Hematopoietic multipotent progenitor cell (in vitro differentiated cells): Measurements from ENCODE around the gene POLR3C. TPM values are rescaled to one million over a fixed set of nuclear protein-coding genes. Genes with fewer than 3 reads are reported as not detected.

ENCODE experiments used
- small RNA-seq: library from RNA; depleted of rRNA; stranded (forward); fragments of <200 nt; gene quantifications from one replicate; pipeline ENCODE3, GENCODE V24; 2012
- total RNA-seq: library from RNA; depleted of rRNA; stranded (reverse); fragments of >200 nt; gene quantifications from one replicate; pipeline ENCODE4 v1.2.3, GENCODE V29; 2012

POLR3C gene
- total RNA-seq, 1 donor, result 46.0 TPM

Small RNA genes lying within 50 kb of the gene (small RNA-seq; reads per million reads assigned to genes)
- gene MIR6736, result not detected

Other genes starting within 250 kb of the POLR3C start
- gene GPR89A, start 216.2 kb upstream of the POLR3C start, total RNA-seq, result 21.8 TPM
- gene PDZK1, start 116.8 kb upstream of the POLR3C start, total RNA-seq, result under 0.01 TPM
- not detected for gene CD160, start 104.7 kb upstream of the POLR3C start, total RNA-seq
- 9.2 TPM for gene RNF115, start 105 bp upstream of the POLR3C start, total RNA-seq
- 12.7 TPM for gene NUDT17, start 21.4 kb downstream of the POLR3C start, total RNA-seq
- 15.6 TPM for gene PIAS3, start 34.9 kb downstream of the POLR3C start, total RNA-seq
- 0.27 TPM for gene ANKRD35, start 61.7 kb downstream of the POLR3C start, total RNA-seq
- under 0.01 TPM for gene ITGA10, start 85.8 kb downstream of the POLR3C start, total RNA-seq
- 21.5 TPM for gene PEX11B, start 94.5 kb downstream of the POLR3C start, total RNA-seq
- 66.2 TPM for gene RBM8A, start 103.3 kb downstream of the POLR3C start, total RNA-seq
- 17.8 TPM for gene LIX1L, start 133.8 kb downstream of the POLR3C start, total RNA-seq
- gene ANKRD34A, start 140.4 kb downstream of the POLR3C start, total RNA-seq, result 0.27 TPM
- gene POLR3GL, start 140.5 kb downstream of the POLR3C start, total RNA-seq, result 15.1 TPM
- 485 TPM for gene TXNIP, start 172.4 kb downstream of the POLR3C start, total RNA-seq
- gene HJV, start 197.5 kb downstream of the POLR3C start, total RNA-seq, result not detected